Iris pigment epithelial cell (primary cell): ENCODE data around the gene MAMSTR.

Experiments
- DNase-seq: peaks from one replicate; pipeline ENCODE4 v3.0.0-alpha.2; 2011; ENCODE audit warnings: low read depth

MAMSTR gene

DNA sequence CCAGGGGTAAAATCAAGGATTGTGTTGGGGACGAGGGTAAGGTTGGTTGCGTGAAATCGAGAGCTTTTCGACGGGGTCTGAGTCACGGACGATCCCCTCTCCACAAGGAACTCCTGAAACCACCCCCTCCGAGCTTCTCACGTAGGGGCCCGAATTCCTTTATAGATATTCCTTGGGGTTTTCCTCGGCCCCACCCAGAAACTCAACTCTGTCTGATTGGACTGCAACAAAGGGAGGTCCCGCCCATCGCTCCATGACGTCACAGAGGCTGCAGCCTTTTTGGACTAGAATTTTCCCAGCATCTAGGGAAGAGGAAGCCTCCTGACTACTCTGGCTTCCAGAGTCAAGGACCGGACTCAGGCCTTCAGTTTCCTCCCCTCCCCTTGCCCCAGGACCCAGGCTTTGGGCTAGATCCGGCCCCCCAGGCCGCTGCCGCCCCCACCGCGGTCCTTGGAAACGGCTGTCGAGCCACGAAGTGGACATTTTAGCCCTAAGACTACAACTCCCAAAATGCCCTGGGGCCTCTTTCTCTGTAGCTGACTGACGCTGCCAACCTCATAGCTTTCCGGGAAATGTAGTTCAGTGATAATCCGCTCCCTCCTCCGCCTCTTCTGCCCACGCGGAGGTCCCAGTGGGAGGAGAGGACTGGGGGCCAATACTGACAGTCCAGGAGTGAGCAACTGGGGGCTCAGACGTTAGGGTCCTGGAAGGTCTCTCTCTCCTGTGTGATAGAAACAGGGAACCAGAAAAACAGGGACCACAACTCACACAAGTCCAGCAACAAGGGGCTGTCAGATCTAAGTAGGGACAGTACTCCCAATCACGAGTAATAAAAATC lies 27.4 kb upstream of the MAMSTR start, which contains the start of gene IZUMO1:
TSS of gene IZUMO1 (minus strand) at position 172 of the 838 bp plus-strand sequence. CDS start 1,050 bp downstream, outside the sequence.
- DNase-seq: peak; percentile 94

DNA sequence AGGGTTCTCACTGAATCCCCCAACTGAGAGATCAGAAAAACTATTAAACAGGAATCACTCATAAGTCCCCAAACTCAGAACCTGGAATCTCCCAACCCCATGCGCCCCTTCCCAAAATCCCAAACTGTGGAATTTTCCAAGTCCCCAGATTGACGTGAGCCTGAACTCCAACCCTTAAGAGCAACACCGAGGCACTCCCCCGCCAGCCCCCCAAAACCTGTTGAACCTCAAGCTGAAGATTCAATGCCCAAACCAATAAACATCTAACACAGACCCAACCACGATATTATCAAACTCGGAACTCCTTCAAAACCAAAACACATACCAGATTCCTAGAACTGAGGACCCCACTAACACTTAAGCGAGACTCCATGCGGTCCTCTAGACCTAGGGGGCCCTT lies 26.6 kb upstream of the MAMSTR start:
- DNase-seq: no peak

DNA sequence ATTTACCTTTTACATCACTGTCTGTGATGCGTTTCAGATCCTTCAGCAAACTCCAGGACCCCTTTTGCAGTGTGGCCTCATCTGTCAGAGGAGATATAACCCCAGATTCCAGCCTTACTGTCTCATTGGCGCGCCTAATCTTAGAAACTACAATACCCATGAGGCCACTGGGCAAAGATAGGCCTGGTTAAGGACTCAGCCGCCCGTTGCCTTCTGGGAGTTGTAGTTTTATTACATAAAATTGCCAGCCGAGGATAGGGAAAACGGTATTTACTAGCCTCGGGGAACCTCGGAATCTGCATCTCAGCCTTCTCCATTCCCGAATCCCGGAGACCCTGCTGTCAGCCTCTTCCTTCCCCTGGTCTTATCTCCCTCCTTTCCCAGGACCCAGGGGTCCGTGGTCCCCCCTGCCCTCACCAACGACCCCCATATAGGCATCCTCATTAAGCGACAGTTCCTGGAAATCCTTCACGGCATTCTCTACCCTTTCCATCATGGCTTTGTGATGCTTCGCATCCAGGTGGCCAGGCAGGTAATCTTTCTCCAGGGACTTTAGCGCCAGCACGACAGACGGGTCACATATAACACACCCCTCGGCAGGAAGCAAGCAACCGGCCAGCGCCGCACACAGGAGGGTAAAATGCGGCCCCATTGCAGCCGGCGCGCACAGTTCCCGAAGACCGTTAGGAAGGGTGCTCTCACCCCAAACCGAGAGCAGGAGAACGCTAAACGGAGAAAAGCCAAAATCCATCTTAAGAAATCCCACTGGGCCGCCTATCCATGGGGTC lies 25.9 kb upstream of the MAMSTR start:
- DNase-seq: peak; percentile 76

DNA sequence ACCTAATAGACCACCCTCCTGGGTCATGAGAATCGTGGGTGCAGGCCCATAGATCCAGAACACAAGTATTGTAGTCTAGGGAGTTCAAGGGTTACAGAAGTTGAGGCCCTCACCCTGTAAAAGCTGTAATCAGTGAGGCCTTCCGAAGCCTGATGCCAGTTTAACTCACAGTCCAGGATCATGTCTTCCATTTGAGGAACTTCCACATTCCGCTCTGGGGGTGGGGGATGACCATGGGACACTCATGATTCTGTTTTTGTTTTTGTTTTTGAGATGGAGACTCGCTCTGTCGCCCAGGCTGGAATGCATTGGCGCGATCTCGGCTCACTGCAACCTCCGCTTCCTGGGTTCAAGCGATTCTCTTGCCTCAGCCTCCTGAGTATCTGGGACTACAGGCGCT lies 22.6 kb upstream of the MAMSTR start:
- DNase-seq: no peak

DNA sequence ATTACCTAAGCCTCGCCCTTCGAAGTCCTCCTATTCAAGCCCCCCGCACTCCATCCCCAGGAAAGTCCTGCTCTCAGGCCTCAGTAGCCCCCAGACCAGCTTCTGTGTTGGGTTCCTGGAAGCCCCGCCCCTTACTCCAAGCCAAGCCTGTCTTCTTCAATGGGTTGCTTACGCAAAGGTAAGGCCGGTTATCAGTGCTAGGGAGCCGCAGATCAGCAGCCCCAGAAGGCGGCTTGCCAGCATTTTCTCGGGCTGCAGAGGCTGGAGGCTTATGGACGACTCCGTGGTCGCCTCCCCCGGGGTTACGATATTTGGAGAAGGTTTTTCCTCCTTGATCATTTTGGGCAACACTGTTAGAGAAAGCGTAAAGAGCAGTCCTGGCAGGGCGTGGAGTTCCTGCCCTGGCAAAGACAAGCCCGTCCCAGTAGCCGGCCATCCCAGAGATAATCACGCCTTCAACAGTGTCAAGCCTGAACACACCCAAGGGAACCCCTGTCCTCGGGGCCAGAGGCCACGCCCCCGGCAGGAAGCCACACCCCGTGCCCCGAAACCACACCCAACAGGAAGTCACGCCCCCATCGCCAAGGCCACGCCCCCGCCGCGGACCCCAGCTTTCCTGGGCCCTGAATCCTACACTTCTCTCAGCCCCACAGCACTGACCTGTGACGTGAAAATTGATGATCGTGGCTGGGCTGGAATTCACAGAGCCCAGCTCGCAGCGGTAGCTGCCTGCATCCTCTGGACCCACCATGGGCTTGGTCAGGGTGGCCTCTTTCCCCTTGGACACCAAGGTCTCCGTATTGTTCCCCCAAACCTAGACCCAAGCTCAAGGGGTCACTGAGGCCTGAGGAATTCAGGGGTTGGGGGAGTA lies 21.8 kb upstream of the MAMSTR start:
- DNase-seq: no peak

DNA sequence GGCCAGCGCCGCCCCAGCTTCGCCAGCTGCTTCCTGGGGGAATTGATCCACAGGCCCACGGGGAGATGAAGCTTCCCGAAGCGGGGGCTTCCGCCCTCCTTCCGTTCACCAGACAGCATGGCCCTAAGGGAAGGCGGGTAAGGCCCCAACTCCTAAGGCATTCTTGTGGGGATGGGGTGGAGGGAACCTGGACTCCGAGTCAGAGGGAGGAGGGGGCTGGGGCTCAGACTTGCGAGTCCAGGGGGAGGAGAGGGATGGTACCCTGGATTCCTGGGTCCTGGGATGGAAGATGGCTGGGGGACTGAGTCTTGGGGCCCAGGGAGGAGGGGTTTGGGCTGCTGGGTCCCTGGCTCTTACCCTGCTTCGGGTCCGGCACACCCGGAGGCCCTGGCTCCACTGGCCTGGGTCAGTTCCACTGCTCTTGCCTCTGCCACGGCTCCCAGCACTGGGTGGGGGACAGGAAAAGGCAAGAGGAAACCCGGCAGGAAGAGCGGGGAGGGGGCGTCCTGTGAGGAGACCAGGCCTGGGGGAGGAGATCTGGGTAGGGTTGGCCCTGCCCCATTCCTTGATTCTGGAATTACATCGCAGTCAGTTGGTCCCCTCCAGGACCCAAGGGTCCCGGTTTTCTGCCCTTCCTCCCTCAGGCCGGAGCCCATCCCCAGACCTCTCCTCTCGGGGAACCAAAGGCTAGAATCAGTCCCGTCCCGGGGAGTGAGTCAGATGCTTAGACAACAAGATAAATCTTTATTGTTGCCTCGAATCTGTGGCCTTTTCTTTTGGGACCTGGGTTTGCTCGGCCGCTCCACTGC lies 20.8 kb upstream of the MAMSTR start, which contains the start of gene RASIP1:
TSS of gene RASIP1 (minus strand) at position 447 of the 809 bp plus-strand sequence. CDS start at position 119, 328 bp downstream.
- no peak for DNase-seq

DNA sequence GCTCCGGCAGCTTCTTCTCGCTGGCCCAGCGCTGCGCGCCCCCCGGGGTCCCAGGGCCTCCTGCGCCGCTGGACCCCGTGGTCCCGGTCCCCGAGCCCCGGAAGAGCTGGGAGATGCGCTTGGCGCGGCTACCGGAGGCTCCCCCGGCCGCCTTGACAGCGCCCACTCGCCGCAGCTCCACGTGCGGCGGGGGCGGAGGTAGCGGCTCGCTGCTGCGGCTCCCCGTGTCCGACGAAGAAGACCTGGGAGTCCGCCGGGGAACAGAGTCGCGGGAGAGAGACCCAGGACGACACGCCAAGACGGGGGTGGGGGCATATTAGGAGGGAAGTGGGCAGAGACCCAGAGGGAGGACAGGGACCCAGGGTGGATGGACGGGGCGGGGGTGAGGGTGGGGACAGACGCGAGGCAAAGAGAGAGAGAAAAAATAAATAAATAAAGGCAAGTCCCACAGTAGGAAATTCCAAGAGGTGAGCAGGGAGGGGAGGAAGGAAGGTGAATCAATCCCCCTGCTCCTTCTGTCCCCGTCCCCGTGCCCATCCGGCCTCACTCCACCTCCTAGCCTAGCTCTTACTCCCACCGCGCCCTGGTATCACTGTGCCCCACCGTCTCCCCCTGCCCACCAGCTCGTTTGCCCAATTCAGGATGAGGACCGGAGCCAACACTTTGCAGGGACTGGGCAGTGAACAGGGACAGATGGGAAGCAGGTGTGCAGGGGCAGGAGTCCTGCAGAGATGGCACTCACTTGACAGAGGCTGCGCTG lies 20.1 kb upstream of the MAMSTR start:
- no peak for DNase-seq

DNA sequence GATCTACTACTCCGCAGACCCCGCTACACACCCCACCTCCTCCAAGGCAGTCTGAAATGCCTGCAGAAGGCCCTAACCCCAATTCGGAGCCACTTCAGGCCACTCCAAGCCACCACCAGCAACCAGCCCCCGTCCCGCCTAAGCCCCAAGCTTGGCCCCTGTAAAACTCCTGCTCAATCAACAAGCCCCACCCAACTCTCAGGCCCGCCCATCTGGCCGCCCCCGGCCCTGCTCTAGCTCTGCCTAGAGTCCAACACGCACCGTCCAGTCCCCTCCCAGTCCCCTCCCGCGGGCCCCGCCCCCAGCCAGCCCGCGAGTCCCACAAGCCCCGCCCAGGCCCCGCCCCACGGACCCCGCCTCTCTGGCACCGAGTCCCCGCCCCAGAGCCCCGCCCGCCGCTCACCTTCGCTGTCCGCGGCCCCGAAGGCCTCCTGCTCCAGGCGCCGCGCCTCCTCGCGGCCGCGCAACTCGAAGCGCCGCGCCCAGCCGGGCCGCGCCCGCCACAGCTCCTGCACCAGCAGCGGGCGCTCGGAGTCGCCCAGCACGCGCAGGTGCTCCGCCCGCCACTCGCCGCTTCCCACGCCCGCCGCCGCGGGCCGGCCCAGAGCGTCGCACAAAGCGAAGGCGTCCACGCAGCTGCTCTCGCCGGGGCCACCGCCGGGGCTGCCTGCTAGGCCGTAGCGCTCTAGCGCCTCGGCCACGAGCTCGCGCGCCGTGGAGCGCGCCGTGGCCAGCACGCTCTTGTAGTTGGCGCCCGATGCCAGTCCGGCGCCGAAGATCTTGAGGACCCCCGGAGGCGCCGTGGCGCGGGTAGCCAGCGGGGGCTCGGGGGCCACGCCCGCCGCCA lies 19.3 kb upstream of the MAMSTR start:
- DNase-seq: peak; percentile 81

DNA sequence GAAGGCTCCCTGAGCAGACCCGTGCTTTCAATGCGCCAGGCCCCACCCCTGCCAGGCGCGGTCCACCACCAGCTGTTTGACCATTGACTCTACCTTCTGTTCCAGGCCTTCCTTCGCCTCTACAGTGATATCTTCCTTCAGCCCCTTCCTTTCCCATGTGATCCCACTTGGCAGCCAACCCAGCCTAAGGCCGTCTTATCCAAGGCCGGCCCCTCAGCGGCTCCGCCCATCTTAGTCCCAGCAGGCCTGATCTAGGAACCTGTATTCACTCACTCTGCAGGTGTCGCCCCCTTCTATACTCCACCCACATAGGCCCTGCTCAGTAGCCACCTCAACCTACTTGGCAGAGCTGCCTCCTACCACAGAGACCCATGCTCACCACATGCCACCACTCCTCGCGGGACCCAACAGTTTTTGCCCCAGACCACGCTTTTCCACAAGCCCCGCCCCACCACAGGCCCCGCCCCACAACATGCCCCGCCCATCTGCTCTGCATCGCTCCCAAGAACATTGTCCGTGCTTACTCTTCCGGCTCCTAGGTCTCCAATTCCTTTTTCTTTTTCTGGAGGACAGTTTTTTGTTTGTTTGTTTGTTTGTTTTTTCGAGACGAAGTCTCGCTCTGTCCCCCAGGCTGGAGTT lies 18.0 kb upstream of the MAMSTR start:
- DNase-seq: no peak

DNA sequence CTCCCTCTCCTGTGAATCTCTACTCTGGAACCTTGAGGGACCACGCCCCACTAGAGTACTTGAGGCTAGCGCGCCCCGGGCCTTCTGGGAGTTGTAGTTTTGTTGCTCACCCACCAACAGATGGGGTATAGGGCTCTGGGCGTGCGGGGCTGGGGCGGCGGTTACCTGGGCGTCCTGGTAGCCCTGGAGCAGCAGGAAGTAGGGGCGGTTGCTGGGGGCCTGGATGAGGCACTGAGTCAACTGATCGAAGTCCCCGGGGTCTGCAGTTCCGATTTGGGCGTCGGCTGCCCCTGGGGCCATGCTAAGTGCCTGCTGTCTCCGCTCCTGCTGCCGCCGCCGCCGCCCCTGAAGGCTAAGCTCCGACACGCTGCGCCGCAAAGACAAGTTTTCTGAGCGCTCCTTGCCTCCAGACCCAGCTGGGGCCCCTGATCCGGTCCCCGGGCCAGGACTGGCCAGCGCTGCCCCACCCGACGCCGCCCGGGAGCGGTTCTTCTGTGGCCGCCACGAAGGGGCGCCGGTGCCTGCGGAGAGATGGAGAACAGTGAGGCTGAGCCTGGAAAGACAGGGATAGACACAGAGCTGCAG lies 15.6 kb upstream of the MAMSTR start:
- DNase-seq: peak; percentile 58

DNA sequence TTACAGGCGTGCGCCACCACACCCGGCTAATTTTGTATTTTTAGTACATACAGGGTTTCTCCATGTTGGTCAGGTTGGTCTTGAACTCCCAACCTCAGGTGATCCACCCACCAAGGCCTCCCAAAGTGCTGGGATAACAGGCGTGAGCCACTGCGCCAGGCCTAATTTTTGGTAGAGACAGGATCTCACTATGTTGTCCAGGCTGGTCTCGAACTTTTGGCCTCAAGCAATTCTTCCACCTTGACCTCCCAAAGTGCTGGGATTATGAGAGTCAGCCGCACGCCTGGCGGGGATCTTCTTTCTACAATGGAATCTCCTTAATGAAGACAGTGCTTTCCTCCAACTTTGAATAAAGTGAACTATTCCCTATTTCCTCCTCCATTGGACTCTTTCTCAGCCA lies 15.1 kb upstream of the MAMSTR start:
- DNase-seq: no peak

DNA sequence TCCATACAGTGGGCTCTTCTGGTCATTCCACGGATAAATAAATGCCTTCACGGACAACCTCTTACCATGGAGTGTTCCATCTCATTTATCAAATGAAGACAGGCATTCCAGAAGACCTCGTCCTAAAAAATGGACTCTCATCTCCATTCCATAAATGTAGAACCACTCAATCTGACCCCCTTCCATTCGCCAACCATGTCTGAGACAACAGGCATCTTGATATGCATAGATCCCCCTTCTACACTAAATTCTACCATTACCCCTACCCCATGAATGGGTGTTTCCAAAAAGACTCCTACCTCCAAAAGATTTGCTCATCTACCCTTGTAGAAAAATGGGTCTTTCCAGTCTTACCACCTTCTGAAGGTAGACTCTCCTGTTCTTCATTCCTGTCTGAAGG lies 11.9 kb upstream of the MAMSTR start:
- no peak for DNase-seq

DNA sequence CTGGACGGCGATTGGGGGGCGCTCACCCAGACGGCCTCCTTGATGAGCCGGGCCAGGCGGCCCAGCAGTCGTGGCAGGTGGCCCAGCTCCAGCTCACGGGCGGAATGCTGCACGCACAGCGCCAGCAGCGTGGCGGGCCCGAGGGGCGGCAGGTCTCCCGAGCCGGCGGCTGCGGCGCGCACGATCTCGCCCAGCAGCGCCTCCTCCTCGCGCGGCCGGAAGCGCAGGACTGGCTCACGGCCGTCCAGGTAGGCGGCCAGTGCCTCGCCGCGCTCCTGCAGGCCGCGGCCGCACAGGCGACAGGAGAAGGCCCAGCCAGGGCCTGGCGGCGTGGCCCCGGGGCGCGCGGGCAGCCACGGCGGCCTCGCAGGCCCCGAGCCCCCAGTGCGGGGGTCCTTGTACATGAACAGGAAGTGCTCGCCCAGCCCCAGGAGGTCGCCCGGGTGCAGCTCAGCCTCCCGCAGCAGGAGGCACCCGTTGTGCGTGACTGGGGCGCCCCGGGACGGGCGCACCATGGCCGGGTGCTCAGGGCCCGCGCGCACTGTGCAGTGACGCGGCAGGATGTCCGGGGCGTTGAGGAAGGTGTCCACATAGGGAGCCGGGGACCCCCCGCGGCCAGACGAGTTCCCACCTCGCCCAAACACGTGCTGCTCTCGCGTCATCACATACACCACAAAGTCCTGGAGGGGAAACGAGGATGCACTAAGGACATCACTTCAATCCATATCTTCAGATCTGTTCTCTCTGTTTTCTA lies 9.6 kb upstream of the MAMSTR start:
- DNase-seq: no peak

DNA sequence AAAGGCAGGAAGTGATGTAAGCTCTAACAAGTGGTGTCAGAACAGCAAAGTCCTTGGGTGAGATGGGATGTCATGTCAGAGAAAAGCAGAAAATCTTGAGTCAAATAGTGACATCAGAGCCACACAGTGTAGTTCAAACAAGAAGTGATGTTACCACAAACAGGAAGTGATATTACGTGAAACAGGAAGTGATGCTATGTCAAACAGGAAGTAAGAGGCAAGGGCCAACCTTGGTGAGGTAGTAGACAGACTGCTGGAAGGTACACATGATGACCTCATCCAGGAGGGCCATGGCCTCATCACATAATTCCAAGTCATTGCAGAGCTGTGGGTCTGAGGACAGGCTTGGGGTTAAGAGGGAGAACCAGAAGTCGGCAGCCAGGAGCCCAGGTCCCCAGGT lies 7.0 kb upstream of the MAMSTR start:
- no peak for DNase-seq

DNA sequence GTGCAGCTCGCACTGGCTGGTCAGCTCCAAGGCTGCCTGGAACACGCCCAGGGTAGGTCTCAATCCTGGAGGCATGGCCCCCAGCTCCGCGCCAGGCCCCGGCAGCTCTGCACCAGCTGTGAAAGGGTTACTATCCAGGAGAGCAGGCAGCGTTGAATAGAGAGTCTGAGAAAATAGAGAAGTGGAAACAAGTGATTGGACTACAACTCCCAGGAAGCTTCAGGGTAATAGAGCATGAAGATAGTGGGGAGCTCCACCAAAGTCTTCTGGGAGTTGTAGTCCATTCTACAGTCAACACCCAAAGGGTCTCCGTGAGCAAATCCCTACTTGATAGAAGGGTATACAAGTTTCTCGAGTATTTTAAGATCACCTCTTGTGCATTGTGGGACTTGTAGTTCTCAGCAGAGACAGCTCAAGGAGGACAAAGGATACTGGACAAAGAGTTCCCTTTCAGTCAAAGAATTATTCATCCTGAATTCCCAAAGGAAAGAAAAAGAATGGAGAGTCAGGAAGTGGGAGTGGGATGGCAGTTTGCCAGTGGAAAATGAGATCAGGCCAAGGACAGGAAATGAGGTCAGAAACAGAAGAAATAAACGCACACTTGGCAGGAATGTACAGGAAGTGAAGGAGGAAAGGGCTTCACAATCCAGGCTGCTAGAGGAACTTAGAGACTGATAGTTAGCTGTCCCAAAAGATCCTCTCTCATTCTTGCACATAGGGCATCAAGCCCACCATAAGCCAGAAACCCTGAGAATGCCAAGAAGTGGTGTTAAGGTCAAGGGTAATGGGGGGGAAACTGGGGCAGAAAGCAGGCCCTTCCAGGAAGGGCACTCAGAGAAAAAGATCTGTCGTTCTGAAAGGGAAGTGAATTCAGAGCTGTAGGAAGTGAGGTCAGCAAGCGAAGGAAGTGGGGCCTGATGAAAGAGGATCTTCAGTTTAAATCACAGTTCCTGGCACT lies 5.5 kb upstream of the MAMSTR start:
- peak; percentile 83 for DNase-seq

DNA sequence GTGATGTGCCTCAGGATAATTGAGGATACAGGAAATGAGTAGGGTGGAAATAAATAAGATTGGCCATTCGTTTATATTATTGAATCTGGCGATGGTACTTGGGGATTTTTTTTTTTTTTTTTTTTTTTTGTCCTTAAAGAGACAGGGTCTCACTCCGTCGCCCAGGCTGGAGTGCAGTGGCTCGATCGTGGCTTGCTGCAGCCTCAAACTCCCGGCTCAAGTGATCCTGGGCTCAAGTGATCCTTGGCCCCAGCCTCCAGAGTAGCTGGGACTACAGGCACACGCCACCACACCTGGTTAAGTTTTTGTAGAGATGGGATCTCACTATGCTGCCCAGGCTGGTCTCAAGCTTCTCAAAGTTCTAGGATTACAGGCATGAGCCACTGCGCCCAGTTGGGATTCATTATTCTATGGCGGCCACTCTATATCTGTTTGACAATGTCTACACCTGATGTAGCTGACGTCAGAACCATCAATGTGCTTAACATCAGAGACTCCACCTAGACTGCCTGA lies 2.7 kb upstream of the MAMSTR start:
- DNase-seq: no peak
